ENCODE data around the gene NRIP1.

NRIP1 gene

DNA sequence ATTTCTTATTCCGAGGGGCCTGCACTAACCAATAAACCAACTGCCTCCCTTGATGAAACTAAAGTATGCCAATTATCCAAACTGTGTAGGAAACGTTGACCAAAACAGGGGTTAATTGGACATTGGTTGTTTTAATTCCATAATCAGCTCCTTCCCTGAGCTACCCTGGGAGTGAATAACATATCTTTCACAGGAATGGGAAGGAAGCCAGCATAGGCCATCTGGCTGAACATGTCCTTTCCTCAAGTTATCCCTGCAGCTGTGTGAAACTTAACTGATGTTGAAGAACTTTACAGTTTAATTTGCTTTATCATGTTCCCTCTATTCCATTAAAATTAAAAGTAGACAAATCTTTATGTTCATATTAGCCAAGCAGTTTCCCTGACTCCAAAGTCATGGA lies 75.4 kb downstream of the NRIP1 start:
- TF ChIP-seq, protein P1, sequence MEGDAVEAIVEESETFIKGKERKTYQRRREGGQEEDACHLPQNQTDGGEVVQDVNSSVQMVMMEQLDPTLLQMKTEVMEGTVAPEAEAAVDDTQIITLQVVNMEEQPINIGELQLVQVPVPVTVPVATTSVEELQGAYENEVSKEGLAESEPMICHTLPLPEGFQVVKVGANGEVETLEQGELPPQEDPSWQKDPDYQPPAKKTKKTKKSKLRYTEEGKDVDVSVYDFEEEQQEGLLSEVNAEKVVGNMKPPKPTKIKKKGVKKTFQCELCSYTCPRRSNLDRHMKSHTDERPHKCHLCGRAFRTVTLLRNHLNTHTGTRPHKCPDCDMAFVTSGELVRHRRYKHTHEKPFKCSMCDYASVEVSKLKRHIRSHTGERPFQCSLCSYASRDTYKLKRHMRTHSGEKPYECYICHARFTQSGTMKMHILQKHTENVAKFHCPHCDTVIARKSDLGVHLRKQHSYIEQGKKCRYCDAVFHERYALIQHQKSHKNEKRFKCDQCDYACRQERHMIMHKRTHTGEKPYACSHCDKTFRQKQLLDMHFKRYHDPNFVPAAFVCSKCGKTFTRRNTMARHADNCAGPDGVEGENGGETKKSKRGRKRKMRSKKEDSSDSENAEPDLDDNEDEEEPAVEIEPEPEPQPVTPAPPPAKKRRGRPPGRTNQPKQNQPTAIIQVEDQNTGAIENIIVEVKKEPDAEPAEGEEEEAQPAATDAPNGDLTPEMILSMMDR (IDR thresholded peaks at IDR 0.05; ENCODE audit: low read depth, low read length): no peak
- no peak for DNase-seq

DNA sequence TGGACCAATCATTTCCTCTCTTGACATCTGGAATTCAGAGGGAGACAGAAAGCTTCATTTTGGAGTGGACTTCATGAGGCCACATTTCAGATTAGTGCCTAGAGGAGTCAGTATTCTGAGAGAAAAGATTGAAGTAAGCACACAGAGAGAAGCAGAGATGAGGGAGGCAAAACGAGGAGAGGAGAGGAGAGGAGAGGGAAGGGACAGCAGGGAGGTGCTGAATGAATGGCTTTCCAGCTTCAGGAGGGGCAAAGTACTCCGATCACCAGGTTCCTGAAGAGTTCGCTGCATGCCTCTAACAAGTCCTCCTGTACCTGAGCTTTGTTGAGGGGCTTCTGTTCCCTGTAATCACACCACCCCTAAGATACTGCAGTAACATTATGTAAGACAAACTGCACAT lies 76.0 kb downstream of the NRIP1 start:
- H3K4me3 ChIP-seq (ENCODE audit: low read depth, low read length): no peak overlapping the region
- no peaks in the 10 kb centered on the region for H3K9me3 ChIP-seq (ENCODE audit: severe bottlenecking)
- H3K36me3 ChIP-seq: no peaks in the 10 kb centered on the region; the same call in none of the 2 replicates
- no peak for DNase-seq
- H3K27me3 ChIP-seq (ENCODE audit: insufficient read depth, low read depth, severe bottlenecking): no peaks in the 10 kb centered on the region
- TF ChIP-seq, protein P1 (IDR thresholded peaks at IDR 0.05; ENCODE audit: low read depth, low read length): no peak
- H3K27ac ChIP-seq: no peak overlapping the region

More for the DNA sequence above, 75.4 kb downstream of the NRIP1 start:
- Histone ChIP-seq H3K9me3 (ENCODE audit: severe bottlenecking) (no peaks in the 10 kb centered on the region), H3K27ac (no peak overlapping the region), H3K4me3 (ENCODE audit: low read depth, low read length) (no peak overlapping the region), H3K27me3 (ENCODE audit: insufficient read depth, low read depth, severe bottlenecking) (no peaks in the 10 kb centered on the region), H3K36me3 (no peaks in the 10 kb centered on the region; the same call in none of the 2 replicates)

DNA sequence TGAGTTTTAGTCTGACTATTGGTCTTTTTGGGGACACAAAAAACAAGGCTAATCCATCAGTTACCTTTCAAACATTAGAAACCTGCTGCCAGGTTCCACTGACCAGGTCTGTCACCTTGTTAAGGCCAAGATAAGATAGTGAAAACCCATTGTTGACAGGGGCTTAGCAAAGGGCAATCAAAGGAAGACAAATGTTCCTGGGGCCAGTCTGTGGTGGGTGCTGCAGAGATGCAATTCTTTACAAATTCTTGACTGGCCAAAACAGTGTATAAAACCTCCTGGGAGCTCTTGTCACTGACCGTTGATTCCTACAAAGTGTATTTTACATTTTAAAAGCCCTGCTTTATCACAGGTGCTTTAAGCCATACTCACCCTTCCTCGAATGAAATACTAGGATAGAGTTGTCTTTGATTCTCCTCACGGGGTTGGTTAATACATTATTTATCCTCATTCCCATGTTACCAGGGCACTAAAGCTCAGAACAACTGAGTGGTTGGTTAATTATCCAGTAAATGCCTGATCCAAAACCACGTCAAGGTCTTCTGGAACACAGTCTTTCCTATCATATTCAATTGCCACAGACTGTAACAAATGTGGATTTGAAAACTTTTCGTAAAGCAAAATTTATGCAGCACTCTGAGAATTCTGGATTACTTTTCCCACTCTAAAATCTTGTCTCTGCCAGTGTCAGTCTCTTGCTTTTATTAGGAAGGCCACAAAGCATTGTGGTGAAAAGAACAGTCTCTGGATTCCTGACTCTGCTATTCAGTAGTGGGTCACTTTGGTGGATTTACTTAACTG lies 77.2 kb downstream of the NRIP1 start:
- TF ChIP-seq, protein P1 (IDR thresholded peaks at IDR 0.05; ENCODE audit: low read depth, low read length): no peak
- no peaks in the 10 kb centered on the region for H3K27me3 ChIP-seq (ENCODE audit: insufficient read depth, low read depth, severe bottlenecking)
- H3K36me3 ChIP-seq: no peaks in the 10 kb centered on the region; the same call in none of the 2 replicates
- DNase-seq: no peak
- no peak overlapping the region for H3K27ac ChIP-seq
- no peaks in the 10 kb centered on the region for H3K9me3 ChIP-seq (ENCODE audit: severe bottlenecking)
- H3K4me3 ChIP-seq (ENCODE audit: low read depth, low read length): no peak overlapping the region

DNA sequence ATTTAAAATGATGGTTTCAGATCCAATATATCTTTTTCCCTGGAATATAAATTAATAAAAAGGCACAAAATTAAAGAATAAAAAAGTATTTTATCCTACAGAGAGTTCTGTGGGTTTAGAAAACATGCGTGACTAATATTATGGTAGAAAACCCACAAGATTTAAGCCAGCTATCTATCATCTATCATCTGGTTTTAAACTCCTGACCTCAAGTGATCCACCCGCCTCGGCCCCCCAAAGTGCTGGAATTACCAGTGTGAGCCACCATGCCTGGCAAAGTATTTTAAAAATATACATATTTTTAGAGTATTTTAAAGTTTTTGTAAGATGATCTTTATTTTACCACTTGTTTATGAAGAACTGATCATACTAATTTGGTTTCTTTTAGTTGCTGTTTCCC lies 79.5 kb downstream of the NRIP1 start:
- Histone ChIP-seq H3K4me3 (ENCODE audit: low read depth, low read length) (no peak overlapping the region), H3K27me3 (ENCODE audit: insufficient read depth, low read depth, severe bottlenecking) (no peaks in the 10 kb centered on the region), H3K36me3 (no peaks in the 10 kb centered on the region; the same call in none of the 2 replicates), H3K27ac (no peak overlapping the region), H3K9me3 (ENCODE audit: severe bottlenecking) (no peaks in the 10 kb centered on the region)
- TF ChIP-seq, protein P1 (IDR thresholded peaks at IDR 0.05; ENCODE audit: low read depth, low read length): no peak
- no peak for DNase-seq

DNA sequence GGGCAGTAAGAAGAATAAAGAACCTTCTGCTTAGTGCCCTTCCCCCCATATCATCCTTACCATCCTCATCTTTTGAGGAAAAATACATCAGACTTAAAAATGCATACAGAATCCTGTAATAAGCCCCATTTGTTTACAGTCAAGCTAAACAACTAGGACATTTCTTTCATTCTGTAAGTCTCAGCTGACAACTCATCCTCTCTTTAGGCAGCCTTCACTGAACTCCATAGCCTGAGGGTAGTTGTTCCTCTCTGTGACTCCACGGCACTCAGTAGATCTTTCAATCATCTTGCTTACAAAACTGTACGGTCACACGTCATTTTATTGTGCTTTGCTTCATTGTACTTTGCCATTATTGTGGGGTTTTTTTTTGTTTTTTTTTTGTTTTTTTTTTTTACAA lies 82.5 kb downstream of the NRIP1 start:
- TF ChIP-seq, protein P1 (IDR thresholded peaks at IDR 0.05; ENCODE audit: low read depth, low read length): no peak
- Histone ChIP-seq H3K27me3 (ENCODE audit: insufficient read depth, low read depth, severe bottlenecking) (no peaks in the 10 kb centered on the region), H3K27ac (no peak overlapping the region), H3K9me3 (ENCODE audit: severe bottlenecking) (no peaks in the 10 kb centered on the region), H3K36me3 (no peaks in the 10 kb centered on the region; the same call in 1 of the 2 replicates), H3K4me3 (ENCODE audit: low read depth, low read length) (no peak overlapping the region)
- no peak for DNase-seq

Measured in WERI-Rb-1 (cell line).